EH (cell line): ENCODE measurements around the gene GTF2F1.
"Not testable (repeated sequence)": the region's sequence is repeated elsewhere in the genome, so short reads cannot be mapped to it uniquely, and the experiment has no call there.

Experiments used
- DNase-seq: peaks from one replicate; pipeline ENCODE4 v3.0.0-alpha.2; 2015; ENCODE audit warnings: low read depth

The GTF2F1 gene

GRCh38 chr19:6384381-6384780 lies 8.6 kb downstream of the GTF2F1 start:
- DNase-seq, result no peak

- no peak for DNase-seq
These were observed 9.8 kb downstream of the GTF2F1 start for GRCh38 chr19:6383188-6383587.

- no peak for DNase-seq
These were observed 11.8 kb downstream of the GTF2F1 start for GRCh38 chr19:6381030-6381750.

GRCh38 chr19:6379744-6380143 lies 13.2 kb downstream of the GTF2F1 start:
- DNase-seq, result no peak

GRCh38 chr19:6378486-6378885 lies 14.5 kb downstream of the GTF2F1 start:
- DNase-seq, result no peak

- DNase-seq, result peak; percentile 80
These were observed 14.9 kb downstream of the GTF2F1 start for GRCh38 chr19:6378041-6378440.

- DNase-seq, result no peak
These were observed 16.3 kb downstream of the GTF2F1 start for GRCh38 chr19:6376512-6377190.

GRCh38 chr19:6375411-6376010 lies 17.5 kb downstream of the GTF2F1 start, which contains the start of gene PSPN:
TSS of gene PSPN (minus strand) at chr19:6375933. CDS start at chr19:6375849, 84 bp downstream.
- DNase-seq, result no peak

- DNase-seq, result no peak
These were observed 18.1 kb downstream of the GTF2F1 start for GRCh38 chr19:6374711-6375410.

- no peak for DNase-seq
These were observed 18.7 kb downstream of the GTF2F1 start for GRCh38 chr19:6374161-6374709.

- DNase-seq, result no peak
These were observed 19.2 kb downstream of the GTF2F1 start for GRCh38 chr19:6373813-6374108.

- DNase-seq, result peak; percentile 98
These were observed 19.7 kb downstream of the GTF2F1 start for GRCh38 chr19:6373096-6373812.

GRCh38 chr19:6372594-6373095 lies 20.3 kb downstream of the GTF2F1 start, which contains the start of gene ALKBH7:
TSS of gene ALKBH7 (plus strand) at chr19:6372794. CDS start at chr19:6372821, 27 bp downstream.
- DNase-seq, result peak; percentile 100

GRCh38 chr19:6364353-6364752 lies 28.6 kb downstream of the GTF2F1 start:
- no peak for DNase-seq

- peak; percentile 26 for DNase-seq
These were observed 30.6 kb downstream of the GTF2F1 start for GRCh38 chr19:6362351-6362801.

- peak; percentile 19 for DNase-seq
These were observed 31.0 kb downstream of the GTF2F1 start for GRCh38 chr19:6362027-6362350.

GRCh38 chr19:6360857-6361216 lies 32.1 kb downstream of the GTF2F1 start:
- DNase-seq, result not testable (repeated sequence)

GRCh38 chr19:6360445-6360844 lies 32.5 kb downstream of the GTF2F1 start:
- DNase-seq, result not testable (repeated sequence)

- no peak for DNase-seq
These were observed 33.2 kb downstream of the GTF2F1 start for GRCh38 chr19:6359568-6360341.

- no peak for DNase-seq
These were observed 35.0 kb downstream of the GTF2F1 start for GRCh38 chr19:6358003-6358402.

GRCh38 chr19:6357174-6357573 lies 35.8 kb downstream of the GTF2F1 start:
- no peak for DNase-seq
